GM12878 (cell line): Measurements from ENCODE around the gene GSTM4. TPM values are rescaled to one million over a fixed set of nuclear protein-coding genes. Genes with fewer than 3 reads are reported as not detected.

Source experiments
- ATAC-seq: fragments of 200-7000 bp; cut with Tn5 transposase; 3 replicates; pipeline ENCODE4 v1.9.1; 2020; ENCODE audit warnings: mild to moderate bottlenecking, moderate library complexity
- BruUV-seq: library from RNA; stranded (reverse); fragments of 400-500 nt; replicated peaks from 2 replicates; lab custom pipeline; 2021; lab: Mats Ljungman, UMichigan
- CTCF ChIA-PET: fragments of 300-600 bp; sonication (Branson Sonifier 250); formaldehyde crosslinking; extraction: SDS; loops from one replicate; lab custom pipeline; 2021; ENCODE audit warnings: inconsistent platforms; lab: Yijun Ruan, JAX
- POLR2A ChIA-PET: fragments of 350-600 bp; formaldehyde crosslinking; extraction: SDS; loops from one replicate; lab custom pipeline; 2021; ENCODE audit warnings: inconsistent platforms; lab: Charles Lee
- RAD21 ChIA-PET: fragments of 300-600 bp; sonication (Branson Sonifier 250); formaldehyde crosslinking; loops from one replicate; lab custom pipeline; 2023; ENCODE audit warnings: antibody characterized with exemption; ENCODE audit not compliant: unreplicated experiment; lab: Charles Lee
- SMC1A ChIA-PET: fragments of 300-600 bp; sonication (Branson Sonifier 250); formaldehyde crosslinking; loops from one replicate; lab custom pipeline; 2023; ENCODE audit not compliant: unreplicated experiment, uncharacterized antibody; lab: Charles Lee
- DNase-seq: peaks from one replicate; pipeline ENCODE4 v3.0.0-alpha.2; 2011; ENCODE audit warnings: low read depth, low spot score
- FAIRE-seq: peaks from 3 replicates; lab custom pipeline; 2011; peaks lifted over from hg19 to GRCh38; lab: Jason Lieb, UNC
- H2AFZ ChIP-seq: 2 replicates; pipeline ENCODE4 v1.6.0; 2011; ENCODE audit warnings: low read depth, low read length, control low read depth; ENCODE audit not compliant: control insufficient read depth
- H3K27ac ChIP-seq: 2 replicates; pipeline ENCODE4 v1.5.1; 2011; ENCODE audit warnings: control low read depth; ENCODE audit not compliant: control insufficient read depth, insufficient read depth
- H3K27me3 ChIP-seq, 2 experiments: replicated peaks in 1 of 2; 2 replicates each; pipeline versions ENCODE4 v1.6.0 to v1.6.1; 2011; ENCODE audit warnings: low read length in 1 of 2; ENCODE audit not compliant: control insufficient read depth in 2 of 2, insufficient read depth in 2 of 2
- H3K36me3 ChIP-seq, 2 experiments: 2 replicates each; pipeline ENCODE4 v1.5.1; 2011; ENCODE audit warnings: low read length in 1 of 2; ENCODE audit not compliant: control insufficient read depth in 2 of 2, insufficient read depth in 2 of 2
- H3K4me1 ChIP-seq: 2 replicates; pipeline ENCODE4 v1.6.1; 2011; ENCODE audit warnings: mild to moderate bottlenecking, low read length, moderate library complexity, mixed read lengths; ENCODE audit not compliant: control insufficient read depth, insufficient read depth
- H3K4me2 ChIP-seq: 2 replicates; pipeline ENCODE4 v1.6.0; 2011; ENCODE audit warnings: control low read depth; ENCODE audit not compliant: control insufficient read depth, insufficient read depth
- H3K4me3 ChIP-seq: fragments of 200-600 bp; sonication (generic); 2 replicates; pipeline ENCODE4 v1.5.1; 2016
- H3K79me2 ChIP-seq: 2 replicates; pipeline ENCODE4 v1.6.0; 2011; ENCODE audit warnings: low read length; ENCODE audit not compliant: control insufficient read depth, insufficient read depth
- H3K9ac ChIP-seq: 2 replicates; pipeline ENCODE4 v1.8.0; 2011; ENCODE audit warnings: low read length, control low read depth, mixed read lengths; ENCODE audit not compliant: control insufficient read depth, insufficient read depth
- H3K9me3 ChIP-seq: replicated peaks from 3 replicates; pipeline ENCODE4 v1.5.1; 2011; ENCODE audit warnings: mild to moderate bottlenecking, low read length; ENCODE audit not compliant: control insufficient read depth, insufficient read depth
- H4K20me1 ChIP-seq: 2 replicates; pipeline ENCODE4 v1.6.0; 2011; ENCODE audit not compliant: control insufficient read depth, insufficient read depth
- ETV6 ChIP-seq, 2 experiments: fragments of 450-650 bp in 1 of 2; IDR thresholded peaks in 1 of 2; conservative IDR thresholded peaks in 1 of 2; 2 replicates each; pipeline ENCODE4 v1.6.1; 2014; ENCODE audit warnings: antibody characterized with exemption in 1 of 2, borderline replicate concordance in 1 of 2, low read depth in 1 of 2, mild to moderate bottlenecking in 1 of 2, moderate library complexity in 1 of 2
- HDGF ChIP-seq: fragments of 450-650 bp; IDR thresholded peaks from 2 replicates; pipeline ENCODE4 v1.6.1; 2016; ENCODE audit warnings: antibody characterized with exemption
- NRF1 ChIP-seq: conservative IDR thresholded peaks from 2 replicates; pipeline ENCODE4 v1.6.1; 2011; ENCODE audit warnings: mild to moderate bottlenecking, low read depth, low read length, improper control_type of control experiment
- POLR2A ChIP-seq: IDR thresholded peaks from 2 replicates; pipeline ENCODE4 v1.6.1; 2011; ENCODE audit warnings: low read depth, mild to moderate bottlenecking, low read length
- PRDM15 ChIP-seq: fragments of 450-650 bp; formaldehyde crosslinking; IDR thresholded peaks from 2 replicates; pipeline ENCODE4 v1.4.0; 2020; ENCODE audit warnings: mild to moderate bottlenecking, moderate library complexity
- RAD51 ChIP-seq: fragments of 450-650 bp; IDR thresholded peaks from 2 replicates; pipeline ENCODE4 v1.6.1; 2016; ENCODE audit warnings: moderate library complexity, mild to moderate bottlenecking, inconsistent platforms
- RBBP5 ChIP-seq: fragments of 200-600 bp; sonication (generic); conservative IDR thresholded peaks from 2 replicates; pipeline ENCODE4 v1.6.1; 2016
- SPI1 ChIP-seq: IDR thresholded peaks from 2 replicates; pipeline ENCODE4 v1.6.1; 2011; ENCODE audit warnings: low read depth, mild to moderate bottlenecking, low read length, moderate library complexity, borderline replicate concordance; ENCODE audit not compliant: insufficient read depth
- TBL1XR1 ChIP-seq: IDR thresholded peaks from 2 replicates; pipeline ENCODE4 v1.6.1; 2012; ENCODE audit warnings: low read depth, low read length, improper control_type of control experiment
- WGBS: methylation state at CpG from one replicate; pipeline ENCODE4 v1.1.6; 2016; ENCODE audit warnings: low lambda C conversion rate; ENCODE audit not compliant: insufficient replicate concordance, insufficient coverage; ENCODE audit errors: missing lambda C conversion rate; 5-methylcytosine and 5-hydroxymethylcytosine counted together
- in situ Hi-C: fragments of 300-500 bp; cut with MboI; formaldehyde crosslinking; loops from 9 replicates; pipeline ENCODE4 v1.14.3; 2018; ENCODE audit warnings: mixed read lengths
- intact Hi-C: fragments of 100-400 bp; cut with micrococcal nuclease; formaldehyde crosslinking; loops from one replicate; pipeline ENCODE4 v1.14.2; 2022; ENCODE audit not compliant: unreplicated experiment
- polyA plus RNA-seq, 11 experiments: library from polyadenylated mRNA; depleted of rRNA in 4 of 11; unstranded in 6 of 11; stranded (reverse) in 5 of 11; fragments of >200 nt; fragmentation: Nextera tagmentation in 4 of 11; fragmentation: Illumina TruSeq in 1 of 11; extraction: Ambion mirVana in 4 of 11; extraction: Trizol in 1 of 11; gene quantifications; 1 replicate in 1 of 11; 2 replicates in 10 of 11; pipeline versions ENCODE4 v1.2.1 to v1.2.3, GENCODE V29; 2011 to 2016; ENCODE audit warnings: inconsistent platforms in 2 of 11, missing spikeins in 2 of 11, low read depth in 1 of 11
- total RNA-seq, 4 experiments: library from RNA; depleted of rRNA in 3 of 4; stranded (reverse); fragments of >200 nt in 3 of 4; fragmentation: Illumina TruSeq in 1 of 4; extraction: Trizol in 1 of 4; gene quantifications; 2 replicates each; pipeline versions ENCODE4 v1.2.1 to v1.2.3, GENCODE V29; 2013 to 2021
- TF ChIP-seq, protein P1 (sequence below): fragments of 150-350 bp; IDR thresholded peaks from 2 replicates; pipeline ENCODE4 v1.6.1; 2016; ENCODE audit warnings: low read depth, low read length
- TF ChIP-seq, protein P2 (sequence below): IDR thresholded peaks from 2 replicates; pipeline ENCODE4 v1.6.1; 2012; ENCODE audit warnings: mild to moderate bottlenecking, low read depth, low read length
- TF ChIP-seq, protein P3 (sequence below): fragments of 450-650 bp; IDR thresholded peaks from 2 replicates; pipeline ENCODE4 v1.6.1; 2017; ENCODE audit warnings: low read depth, mild to moderate bottlenecking, moderate library complexity

Gene GSTM4
- total and polyA plus RNA-seq, 10 of the 15 experiments (the other 5 are each of a cell fraction or from before 2014, with no cell fraction given): 14.3 to 37.2 (median 23.0) TPM

DNA sequence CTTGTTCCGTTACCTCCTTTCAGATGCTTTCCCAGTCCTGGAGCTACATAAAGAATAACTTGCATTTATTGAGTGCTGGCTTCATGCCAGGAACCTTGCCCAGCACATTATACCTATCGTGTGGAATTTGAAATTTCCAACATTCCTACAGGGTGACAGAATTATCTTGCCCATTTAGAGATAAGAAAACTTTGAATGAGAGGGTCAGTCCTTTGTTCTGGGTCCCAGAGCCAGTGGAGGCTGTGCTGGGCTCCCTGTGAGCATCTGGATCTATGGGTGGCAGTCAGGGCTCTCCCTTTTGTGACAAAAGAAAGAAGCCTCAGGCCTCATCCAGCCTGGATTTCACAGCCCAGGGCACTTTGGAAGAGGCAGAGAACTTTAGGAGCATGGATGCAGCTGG is 3.2 kb downstream of the GSTM4 start:
- BruUV-seq: no TSS peak
- DNase-seq: no peak
- CTCF ChIA-PET: interaction anchor here (1.0 to 10.8 kb wide), 3 partner anchors 9 to 20 kb away, joined by 3 to 299 read pairs (median 5); no protein-coding TSS in a partner anchor
- TF ChIP-seq, protein P1, sequence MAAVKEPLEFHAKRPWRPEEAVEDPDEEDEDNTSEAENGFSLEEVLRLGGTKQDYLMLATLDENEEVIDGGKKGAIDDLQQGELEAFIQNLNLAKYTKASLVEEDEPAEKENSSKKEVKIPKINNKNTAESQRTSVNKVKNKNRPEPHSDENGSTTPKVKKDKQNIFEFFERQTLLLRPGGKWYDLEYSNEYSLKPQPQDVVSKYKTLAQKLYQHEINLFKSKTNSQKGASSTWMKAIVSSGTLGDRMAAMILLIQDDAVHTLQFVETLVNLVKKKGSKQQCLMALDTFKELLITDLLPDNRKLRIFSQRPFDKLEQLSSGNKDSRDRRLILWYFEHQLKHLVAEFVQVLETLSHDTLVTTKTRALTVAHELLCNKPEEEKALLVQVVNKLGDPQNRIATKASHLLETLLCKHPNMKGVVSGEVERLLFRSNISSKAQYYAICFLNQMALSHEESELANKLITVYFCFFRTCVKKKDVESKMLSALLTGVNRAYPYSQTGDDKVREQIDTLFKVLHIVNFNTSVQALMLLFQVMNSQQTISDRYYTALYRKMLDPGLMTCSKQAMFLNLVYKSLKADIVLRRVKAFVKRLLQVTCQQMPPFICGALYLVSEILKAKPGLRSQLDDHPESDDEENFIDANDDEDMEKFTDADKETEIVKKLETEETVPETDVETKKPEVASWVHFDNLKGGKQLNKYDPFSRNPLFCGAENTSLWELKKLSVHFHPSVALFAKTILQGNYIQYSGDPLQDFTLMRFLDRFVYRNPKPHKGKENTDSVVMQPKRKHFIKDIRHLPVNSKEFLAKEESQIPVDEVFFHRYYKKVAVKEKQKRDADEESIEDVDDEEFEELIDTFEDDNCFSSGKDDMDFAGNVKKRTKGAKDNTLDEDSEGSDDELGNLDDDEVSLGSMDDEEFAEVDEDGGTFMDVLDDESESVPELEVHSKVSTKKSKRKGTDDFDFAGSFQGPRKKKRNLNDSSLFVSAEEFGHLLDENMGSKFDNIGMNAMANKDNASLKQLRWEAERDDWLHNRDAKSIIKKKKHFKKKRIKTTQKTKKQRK: no peak
- TF ChIP-seq POLR2A (no peak), NRF1 (no peak), PRDM15 (no peak), RBBP5 (no peak), ETV6 (conservative IDR thresholded peaks at IDR 0.05 in 1 of 2, IDR thresholded peaks at IDR 0.05 in 1 of 2; ENCODE audit: borderline replicate concordance in 1 of 2, low read depth in 1 of 2) (no peak), TBL1XR1 (no peak), SPI1 (no peak), RAD51 (no peak), HDGF (no peak)
- TF ChIP-seq, protein P2, sequence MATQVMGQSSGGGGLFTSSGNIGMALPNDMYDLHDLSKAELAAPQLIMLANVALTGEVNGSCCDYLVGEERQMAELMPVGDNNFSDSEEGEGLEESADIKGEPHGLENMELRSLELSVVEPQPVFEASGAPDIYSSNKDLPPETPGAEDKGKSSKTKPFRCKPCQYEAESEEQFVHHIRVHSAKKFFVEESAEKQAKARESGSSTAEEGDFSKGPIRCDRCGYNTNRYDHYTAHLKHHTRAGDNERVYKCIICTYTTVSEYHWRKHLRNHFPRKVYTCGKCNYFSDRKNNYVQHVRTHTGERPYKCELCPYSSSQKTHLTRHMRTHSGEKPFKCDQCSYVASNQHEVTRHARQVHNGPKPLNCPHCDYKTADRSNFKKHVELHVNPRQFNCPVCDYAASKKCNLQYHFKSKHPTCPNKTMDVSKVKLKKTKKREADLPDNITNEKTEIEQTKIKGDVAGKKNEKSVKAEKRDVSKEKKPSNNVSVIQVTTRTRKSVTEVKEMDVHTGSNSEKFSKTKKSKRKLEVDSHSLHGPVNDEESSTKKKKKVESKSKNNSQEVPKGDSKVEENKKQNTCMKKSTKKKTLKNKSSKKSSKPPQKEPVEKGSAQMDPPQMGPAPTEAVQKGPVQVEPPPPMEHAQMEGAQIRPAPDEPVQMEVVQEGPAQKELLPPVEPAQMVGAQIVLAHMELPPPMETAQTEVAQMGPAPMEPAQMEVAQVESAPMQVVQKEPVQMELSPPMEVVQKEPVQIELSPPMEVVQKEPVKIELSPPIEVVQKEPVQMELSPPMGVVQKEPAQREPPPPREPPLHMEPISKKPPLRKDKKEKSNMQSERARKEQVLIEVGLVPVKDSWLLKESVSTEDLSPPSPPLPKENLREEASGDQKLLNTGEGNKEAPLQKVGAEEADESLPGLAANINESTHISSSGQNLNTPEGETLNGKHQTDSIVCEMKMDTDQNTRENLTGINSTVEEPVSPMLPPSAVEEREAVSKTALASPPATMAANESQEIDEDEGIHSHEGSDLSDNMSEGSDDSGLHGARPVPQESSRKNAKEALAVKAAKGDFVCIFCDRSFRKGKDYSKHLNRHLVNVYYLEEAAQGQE: no peak
- TF ChIP-seq, protein P3, sequence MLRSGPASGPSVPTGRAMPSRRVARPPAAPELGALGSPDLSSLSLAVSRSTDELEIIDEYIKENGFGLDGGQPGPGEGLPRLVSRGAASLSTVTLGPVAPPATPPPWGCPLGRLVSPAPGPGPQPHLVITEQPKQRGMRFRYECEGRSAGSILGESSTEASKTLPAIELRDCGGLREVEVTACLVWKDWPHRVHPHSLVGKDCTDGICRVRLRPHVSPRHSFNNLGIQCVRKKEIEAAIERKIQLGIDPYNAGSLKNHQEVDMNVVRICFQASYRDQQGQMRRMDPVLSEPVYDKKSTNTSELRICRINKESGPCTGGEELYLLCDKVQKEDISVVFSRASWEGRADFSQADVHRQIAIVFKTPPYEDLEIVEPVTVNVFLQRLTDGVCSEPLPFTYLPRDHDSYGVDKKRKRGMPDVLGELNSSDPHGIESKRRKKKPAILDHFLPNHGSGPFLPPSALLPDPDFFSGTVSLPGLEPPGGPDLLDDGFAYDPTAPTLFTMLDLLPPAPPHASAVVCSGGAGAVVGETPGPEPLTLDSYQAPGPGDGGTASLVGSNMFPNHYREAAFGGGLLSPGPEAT: no peak

More for the DNA sequence above, 3.2 kb downstream of the GSTM4 start:
- Histone ChIP-seq H3K27me3 (no peaks in the 10 kb centered on the region), H3K4me1 (0 out of 2 replicates have a peak, but pooled peaks cover 4% of the 10 kb centered on the region), H3K27ac (no peak overlapping the region), H2AFZ (no peak overlapping the region), H3K79me2 (no peaks in the 10 kb centered on the region; the same call in 1 of the 2 replicates), H3K9me3 (no peaks in the 10 kb centered on the region), H3K9ac (no peak overlapping the region), H3K4me3 (no peak overlapping the region), H3K36me3 (no peaks in the 10 kb centered on the region; a peak in 1 of 4 replicates), H4K20me1 (no peaks in the 10 kb centered on the region), H3K4me2 (no peak overlapping the region)
- ChIA-PET SMC1A (no interaction called here), RAD21 (no interaction called here), POLR2A (no interaction called here)
- 100% methylated on average over 2 of the region's 2 CpGs for WGBS
- FAIRE-seq (no peak), ATAC-seq (no peak)
- in situ Hi-C loops (no loop called here), intact Hi-C loops (loop anchor here (5.0 kb wide), 1 partner anchor 323 kb away; the partner anchor contains the start of gene AHCYL1)
